H9 (cell line): ENCODE measurements around the gene ZNF746. TPM values are rescaled to one million over a fixed set of nuclear protein-coding genes. Genes with fewer than 3 reads are reported as not detected.
A peak's percentile ranks its signal among the peaks of the same experiment; 100 is the strongest.

ENCODE experiments used
- DNase-seq: peaks from one replicate; pipeline ENCODE4 v3.0.0-alpha.2; 2017
- H2AFZ ChIP-seq: one replicate; pipeline ENCODE4 v1.6.1; 2013; ENCODE audit warnings: mild to moderate bottlenecking, low read length, control low read depth, moderate library complexity
- H2AK5ac ChIP-seq: 2 replicates; pipeline ENCODE4 v1.6.1; 2013; ENCODE audit warnings: low read length, control low read depth, mixed read lengths; ENCODE audit not compliant: insufficient read length
- H2BK120ac ChIP-seq: one replicate; pipeline ENCODE4 v1.6.1; 2013; ENCODE audit warnings: low read depth, mild to moderate bottlenecking, low read length, control low read depth, inconsistent platforms; ENCODE audit not compliant: poor library complexity, severe bottlenecking
- H2BK12ac ChIP-seq: 2 replicates; pipeline ENCODE4 v1.6.1; 2013; ENCODE audit warnings: low read length, control low read depth, mixed read lengths, low read depth; ENCODE audit not compliant: insufficient read length
- H2BK15ac ChIP-seq: 2 replicates; pipeline ENCODE4 v1.6.1; 2013; ENCODE audit warnings: low read depth, low read length, control low read depth
- H2BK20ac ChIP-seq: one replicate; pipeline ENCODE4 v1.6.1; 2013; ENCODE audit warnings: low read depth, mild to moderate bottlenecking, low read length, control low read depth, inconsistent platforms; ENCODE audit not compliant: poor library complexity, severe bottlenecking
- H2BK5ac ChIP-seq: 2 replicates; pipeline ENCODE4 v1.6.1; 2013; ENCODE audit warnings: low read length, control low read depth, mixed read lengths; ENCODE audit not compliant: insufficient read length
- H3K14ac ChIP-seq: 2 replicates; pipeline ENCODE4 v1.6.1; 2013; ENCODE audit warnings: low read length, control low read depth; ENCODE audit not compliant: insufficient read depth
- H3K18ac ChIP-seq: 2 replicates; pipeline ENCODE4 v1.6.1; 2013; ENCODE audit warnings: low read depth, mild to moderate bottlenecking, mixed read lengths, low read length, control low read depth; ENCODE audit not compliant: insufficient read length
- H3K23ac ChIP-seq: 2 replicates; pipeline ENCODE4 v1.6.1; 2013; ENCODE audit warnings: low read length, control low read depth, mixed read lengths, low read depth; ENCODE audit not compliant: insufficient read length
- H3K23me2 ChIP-seq: 2 replicates; pipeline ENCODE4 v1.6.1; 2013; ENCODE audit warnings: low read depth, mild to moderate bottlenecking, mixed read lengths, low read length, control low read depth; ENCODE audit not compliant: insufficient read length, poor library complexity, severe bottlenecking
- H3K27ac ChIP-seq: 2 replicates; pipeline ENCODE4 v1.5.1; 2013; ENCODE audit warnings: low read length, control low read depth, mixed read lengths, low read depth; ENCODE audit not compliant: insufficient read length
- H3K27me3 ChIP-seq: 2 replicates; pipeline ENCODE4 v1.6.1; 2013; ENCODE audit warnings: low read length, control low read depth, inconsistent platforms; ENCODE audit not compliant: insufficient read depth
- H3K4ac ChIP-seq: 2 replicates; pipeline ENCODE4 v1.6.1; 2013; ENCODE audit warnings: low read depth, mild to moderate bottlenecking, control low read depth, inconsistent platforms, low read length, moderate library complexity
- H3K4me1 ChIP-seq: 2 replicates; pipeline ENCODE4 v1.6.1; 2013; ENCODE audit warnings: low read length, control low read depth, inconsistent platforms; ENCODE audit not compliant: insufficient read depth
- H3K4me2 ChIP-seq: 2 replicates; pipeline ENCODE4 v1.6.1; 2013; ENCODE audit warnings: low read length, control low read depth, mixed read lengths; ENCODE audit not compliant: insufficient read length, insufficient read depth
- H3K56ac ChIP-seq: 2 replicates; pipeline ENCODE4 v1.6.1; 2013; ENCODE audit warnings: low read depth, mild to moderate bottlenecking, mixed read lengths, low read length, control low read depth; ENCODE audit not compliant: insufficient read length
- H3K79me1 ChIP-seq: 2 replicates; pipeline ENCODE4 v1.6.1; 2013; ENCODE audit warnings: low read depth, mild to moderate bottlenecking, moderate library complexity, low read length, control low read depth, inconsistent platforms; ENCODE audit not compliant: insufficient read depth, poor library complexity, severe bottlenecking
- H3K79me2 ChIP-seq: 2 replicates; pipeline ENCODE4 v1.6.1; 2013; ENCODE audit warnings: low read length, control low read depth, inconsistent platforms; ENCODE audit not compliant: insufficient read depth
- H3K9ac ChIP-seq: 2 replicates; pipeline ENCODE4 v1.6.1; 2013; ENCODE audit warnings: low read length, control low read depth, mixed read lengths; ENCODE audit not compliant: insufficient read length; ENCODE audit errors: extremely low read depth
- H3K9me3 ChIP-seq: one replicate; pipeline ENCODE4 v1.6.1; 2013; ENCODE audit warnings: low read depth, low read length, inconsistent platforms; ENCODE audit not compliant: control insufficient read depth
- H3T11ph ChIP-seq: one replicate; pipeline ENCODE4 v1.6.1; 2013; ENCODE audit warnings: mild to moderate bottlenecking, low read length, control low read depth, inconsistent platforms
- H4K20me1 ChIP-seq: one replicate; pipeline ENCODE4 v1.6.1; 2013; ENCODE audit not compliant: control insufficient read depth, insufficient read length, insufficient read depth
- H4K5ac ChIP-seq: 2 replicates; pipeline ENCODE4 v1.6.1; 2013; ENCODE audit warnings: low read depth, mild to moderate bottlenecking, mixed read lengths, low read length, control low read depth; ENCODE audit not compliant: insufficient read length
- H4K8ac ChIP-seq: replicated peaks from 2 replicates; pipeline ENCODE4 v1.6.1; 2013; ENCODE audit warnings: low read length, control low read depth, mixed read lengths, low read depth; ENCODE audit not compliant: insufficient read length
- H4K91ac ChIP-seq: 2 replicates; pipeline ENCODE4 v1.6.1; 2013; ENCODE audit warnings: low read depth, mild to moderate bottlenecking, moderate library complexity, mixed read lengths, low read length, control low read depth; ENCODE audit not compliant: insufficient read length
- H3K27ac Mint-ChIP-seq, 3 experiments: 2 replicates in 2 of 3; 3 replicates in 1 of 3; pipeline ENCODE4 v1.8.0; 2020 to 2021; ENCODE audit warnings: mixed read lengths in 3 of 3, mild to moderate bottlenecking in 1 of 3, moderate library complexity in 1 of 3
- H3K27me3 Mint-ChIP-seq: 2 replicates; pipeline ENCODE4 v1.8.0; 2021; ENCODE audit warnings: low read depth, mild to moderate bottlenecking, moderate library complexity, mixed read lengths
- H3K36me3 Mint-ChIP-seq, 3 experiments: 2 replicates in 2 of 3; 3 replicates in 1 of 3; pipeline ENCODE4 v1.8.0; 2020 to 2021; ENCODE audit warnings: low read depth in 3 of 3, mixed read lengths in 3 of 3; ENCODE audit not compliant: insufficient read depth in 1 of 3
- H3K4me1 Mint-ChIP-seq, 2 experiments: 2 replicates each; pipeline ENCODE4 v1.8.0; 2020; ENCODE audit warnings: mixed read lengths in 2 of 2
- H3K4me3 Mint-ChIP-seq, 2 experiments: 2 replicates in 1 of 2; 3 replicates in 1 of 2; pipeline ENCODE4 v1.8.0; 2020 to 2021; ENCODE audit warnings: mild to moderate bottlenecking in 2 of 2, mixed read lengths in 2 of 2, moderate library complexity in 1 of 2
- H3K9me3 Mint-ChIP-seq, 2 experiments: 2 replicates in 1 of 2; 3 replicates in 1 of 2; pipeline ENCODE4 v1.8.0; 2020; ENCODE audit warnings: mild to moderate bottlenecking in 2 of 2, mixed read lengths in 2 of 2, moderate library complexity in 1 of 2
- CTCF ChIP-seq: fragments of 200-600 bp; sonication (generic); conservative IDR thresholded peaks from 3 replicates; pipeline ENCODE4 v1.8.0; 2021; ENCODE audit warnings: antibody characterized with exemption, mild to moderate bottlenecking
- WGBS: extraction: QIAGEN DNeasy Blood & Tissue Kit; methylation state at CpG from one replicate; pipeline ENCODE4 v1.1.7; 2013; ENCODE audit warnings: missing lambda C conversion rate, low lambda C conversion rate, mixed read lengths; ENCODE audit not compliant: insufficient read length; ENCODE audit errors: extremely low coverage; 5-methylcytosine and 5-hydroxymethylcytosine counted together
- total RNA-seq: library from RNA; stranded (reverse); gene quantifications from 2 replicates; pipeline ENCODE4 v1.2.1, GENCODE V29; 2021

ZNF746 gene
- total RNA-seq, 1 experiment from 2014 or later, result 26.7 TPM

DNA sequence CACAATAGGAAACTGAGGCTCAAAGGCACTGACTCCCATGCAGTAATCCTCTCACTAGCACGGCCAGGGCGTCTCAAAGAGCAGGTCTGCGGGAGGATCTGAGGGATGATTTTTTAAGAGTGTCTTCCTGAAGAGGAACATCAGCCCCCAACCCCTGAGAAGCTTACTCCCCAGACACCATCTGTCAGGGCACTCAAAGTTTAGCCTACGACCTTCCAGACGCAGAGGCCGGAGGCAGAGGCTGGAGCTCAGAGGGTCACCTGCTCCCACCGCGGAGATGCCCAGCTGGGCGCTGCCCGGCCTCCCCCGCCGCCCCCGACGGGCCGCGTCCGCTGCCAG is 38.4 kb downstream of the ZNF746 start:
- no peaks in the 10 kb centered on the region for H3K9me3 ChIP-seq
- no peak overlapping the region for H3K23ac ChIP-seq
- DNase-seq, result no peak
- H4K20me1 ChIP-seq, result no peaks in the 10 kb centered on the region
- H3K23me2 ChIP-seq, result peaks cover 8% of the 10 kb centered on the region
- Mint-ChIP-seq H3K27ac (no peak overlapping the region), H3K27me3 (peaks cover 47% of the 10 kb centered on the region), H3K4me3 (peak overlapping the region; percentile 59 to 81), H3K9me3 (no peaks in the 10 kb centered on the region), H3K4me1 (peaks cover 13 to 15% of the 10 kb centered on the region in 2 experiments), H3K36me3 (peaks cover 5 to 26% (median 22%) of the 10 kb centered on the region in 3 experiments; a peak in 6 of 7 replicates)
- H3K18ac ChIP-seq, result no peak overlapping the region
- H3K56ac ChIP-seq, result no peak overlapping the region
- no CpG with 5 or more reads among the region's 17 CpGs for WGBS
- H2BK12ac ChIP-seq, result no peak overlapping the region
- H4K5ac ChIP-seq, result no peak overlapping the region
- no peak overlapping the region for H3K4ac ChIP-seq
- no peaks in the 10 kb centered on the region for H3K79me2 ChIP-seq
- no peak overlapping the region for H2BK120ac ChIP-seq
- no peak overlapping the region for H3K14ac ChIP-seq
- no peak overlapping the region for H2BK5ac ChIP-seq
- H2AK5ac ChIP-seq, result no peak overlapping the region
- H3T11ph ChIP-seq, result no peak overlapping the region
- H3K4me1 ChIP-seq, result no peaks in the 10 kb centered on the region
- H2BK15ac ChIP-seq, result no peak overlapping the region
- H2BK20ac ChIP-seq, result no peak overlapping the region
- H3K79me1 ChIP-seq, result peaks cover 4% of the 10 kb centered on the region
- no peak for TF ChIP-seq CTCF
- H3K4me2 ChIP-seq, result peak overlapping the region; percentile 51
- no peak overlapping the region for H4K8ac ChIP-seq
- H4K91ac ChIP-seq, result no peak overlapping the region
- H3K27me3 ChIP-seq, result no peaks in the 10 kb centered on the region; the same call in 1 of the 2 replicates
- no peak overlapping the region for H3K27ac ChIP-seq
- no peak overlapping the region for H3K9ac ChIP-seq
- no peak overlapping the region for H2AFZ ChIP-seq
